NCI-H128 (cell line): Measurements from ENCODE around the gene MAGEB4.
"Not testable (repeated sequence)": the region's sequence is repeated elsewhere in the genome, so short reads cannot be mapped to it uniquely, and the experiment has no call there.

ENCODE experiments used
- DNase-seq: peaks from one replicate; lab custom pipeline; 2025; ENCODE audit not compliant: unreplicated experiment; lab: John Stamatoyannopoulos, UW

The MAGEB4 gene, protein sequence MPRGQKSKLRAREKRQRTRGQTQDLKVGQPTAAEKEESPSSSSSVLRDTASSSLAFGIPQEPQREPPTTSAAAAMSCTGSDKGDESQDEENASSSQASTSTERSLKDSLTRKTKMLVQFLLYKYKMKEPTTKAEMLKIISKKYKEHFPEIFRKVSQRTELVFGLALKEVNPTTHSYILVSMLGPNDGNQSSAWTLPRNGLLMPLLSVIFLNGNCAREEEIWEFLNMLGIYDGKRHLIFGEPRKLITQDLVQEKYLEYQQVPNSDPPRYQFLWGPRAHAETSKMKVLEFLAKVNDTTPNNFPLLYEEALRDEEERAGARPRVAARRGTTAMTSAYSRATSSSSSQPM

DNA sequence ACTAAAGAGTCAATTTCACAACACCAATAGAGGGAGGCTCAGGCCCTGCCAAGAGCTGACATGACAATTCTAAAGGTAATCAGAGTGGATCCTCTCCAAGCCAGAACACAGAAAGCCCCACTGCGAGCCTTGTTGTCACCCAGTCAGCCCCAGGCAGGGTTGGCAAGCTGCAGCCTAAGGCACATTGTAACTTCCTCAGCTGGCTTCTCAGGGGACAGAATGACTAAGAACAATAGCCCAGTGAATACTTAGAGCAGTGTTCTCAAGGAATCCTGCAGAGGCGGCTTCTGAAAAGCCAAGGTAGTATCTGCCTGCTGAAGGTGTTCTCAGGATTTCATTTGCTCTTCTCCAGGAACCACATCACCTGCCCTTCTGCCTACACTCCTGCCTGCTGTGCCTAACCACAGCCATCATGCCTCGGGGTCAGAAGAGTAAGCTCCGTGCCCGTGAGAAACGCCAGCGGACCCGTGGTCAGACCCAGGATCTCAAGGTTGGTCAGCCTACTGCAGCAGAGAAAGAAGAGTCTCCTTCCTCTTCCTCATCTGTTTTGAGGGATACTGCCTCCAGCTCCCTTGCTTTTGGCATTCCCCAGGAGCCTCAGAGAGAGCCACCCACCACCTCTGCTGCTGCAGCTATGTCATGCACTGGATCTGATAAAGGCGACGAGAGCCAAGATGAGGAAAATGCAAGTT lies at the start of gene MAGEB4:
Gene MAGEB4, plus strand, starts transcription at position 277 of the 692 bp plus-strand sequence. Its CDS starts 136 bp downstream, at position 413.
- DNase-seq = no peak

DNA sequence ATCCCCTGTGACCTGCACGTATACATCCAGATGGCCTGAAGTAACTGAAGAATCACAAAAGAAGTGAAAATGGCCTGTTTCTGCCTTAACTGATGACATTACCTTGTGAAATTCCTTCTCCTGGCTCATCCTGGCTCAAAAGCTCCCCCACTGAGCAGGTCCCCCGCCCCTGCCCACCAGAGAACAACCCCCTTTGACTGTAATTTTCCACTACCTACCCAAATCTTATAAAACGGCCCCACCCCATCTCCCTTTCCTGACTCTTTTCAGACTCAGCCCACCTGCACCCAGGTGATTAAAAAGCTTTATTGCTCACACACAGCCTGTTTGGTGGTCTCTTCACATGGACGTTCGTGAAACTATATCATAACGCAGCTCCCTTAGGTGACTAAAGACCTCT lies 47.9 kb upstream of the MAGEB4 start:
- not testable (repeated sequence) for DNase-seq

DNA sequence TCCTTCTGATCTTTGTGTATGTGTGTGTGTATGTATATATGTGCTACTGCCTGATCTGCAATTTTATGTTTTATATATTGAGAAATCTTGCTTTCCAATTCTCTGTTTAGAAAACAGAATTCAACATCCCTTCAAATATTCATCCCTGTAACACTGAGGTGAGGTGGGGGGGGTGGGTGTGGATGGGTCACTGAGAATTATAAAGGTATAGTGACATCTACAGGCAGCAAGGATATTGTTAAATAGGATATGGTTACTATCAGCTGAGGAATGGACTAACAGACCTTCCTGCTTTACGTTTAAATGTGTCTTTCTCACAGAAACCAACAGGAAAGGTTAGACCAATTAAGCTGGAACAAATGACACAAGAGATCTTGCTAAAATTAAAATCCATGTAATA lies 45.5 kb upstream of the MAGEB4 start:
- no peak for DNase-seq

DNA sequence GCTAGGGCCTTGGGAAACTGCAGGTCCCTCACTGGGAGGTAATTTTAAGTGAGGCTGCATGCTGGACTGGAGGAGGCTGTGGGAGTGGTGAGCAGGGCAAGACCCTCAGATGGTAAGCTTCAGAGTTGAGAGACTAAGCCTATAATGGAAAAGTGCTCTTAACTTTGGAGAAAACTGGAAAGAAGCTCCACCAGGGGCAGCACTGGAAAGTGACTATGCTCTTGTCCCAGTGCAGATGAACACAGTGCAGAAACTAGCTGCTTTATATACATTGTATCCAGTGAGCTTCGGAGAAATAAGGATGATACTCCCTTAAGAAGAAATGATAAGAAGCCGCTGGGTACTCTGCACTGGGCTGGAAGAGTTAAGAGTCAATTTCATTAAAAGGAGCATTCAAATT lies 29.6 kb upstream of the MAGEB4 start:
- DNase-seq = no peak

DNA sequence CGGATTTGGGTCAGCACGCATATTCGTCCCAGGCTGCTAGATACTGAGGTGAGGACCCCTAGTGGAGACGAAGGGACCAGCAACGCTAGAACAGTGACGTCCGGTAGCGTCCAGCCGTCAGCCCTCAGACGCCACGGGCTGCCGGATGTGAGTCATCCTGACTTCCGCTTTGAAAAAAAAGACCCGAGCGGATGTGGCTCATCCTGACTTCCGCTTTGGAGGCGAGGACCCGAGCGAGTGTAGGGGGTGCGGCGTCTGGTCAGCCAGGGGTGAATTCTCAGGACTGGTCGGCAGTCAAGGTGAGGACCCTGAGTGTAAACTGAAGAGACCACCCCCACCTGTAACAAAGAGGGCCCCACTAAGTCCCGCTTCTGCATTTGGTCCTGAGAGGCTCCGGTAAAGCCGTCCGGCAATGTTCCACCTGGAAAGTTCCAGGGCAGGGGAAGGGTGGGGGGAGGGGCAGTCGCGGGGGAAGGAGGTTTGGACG lies 26.4 kb upstream of the MAGEB4 start, which contains the start of gene MAGEB2:
Gene MAGEB2, plus strand, starts transcription at position 207 of the 487 bp plus-strand sequence. CDS start 3,018 bp downstream, outside the sequence.
- DNase-seq = no peak

DNA sequence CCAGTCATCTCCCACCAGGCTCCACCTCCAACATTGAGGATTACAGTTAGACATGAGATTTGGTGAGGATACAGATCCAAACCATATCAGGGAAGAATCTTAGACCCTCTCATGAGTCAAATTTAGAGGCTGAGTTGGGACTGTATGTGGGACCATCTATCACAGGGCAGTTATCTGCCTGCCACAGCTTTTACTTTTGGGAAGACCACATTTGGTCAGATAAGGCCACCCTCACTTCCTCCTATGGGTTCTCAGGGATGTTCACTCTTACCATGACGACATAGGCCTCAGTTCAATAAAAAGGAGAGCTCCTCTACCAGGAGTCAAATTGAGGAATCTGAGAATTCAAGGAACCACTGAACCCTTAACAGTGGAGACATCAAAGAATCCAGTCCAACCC lies 24.3 kb upstream of the MAGEB4 start:
- no peak for DNase-seq

DNA sequence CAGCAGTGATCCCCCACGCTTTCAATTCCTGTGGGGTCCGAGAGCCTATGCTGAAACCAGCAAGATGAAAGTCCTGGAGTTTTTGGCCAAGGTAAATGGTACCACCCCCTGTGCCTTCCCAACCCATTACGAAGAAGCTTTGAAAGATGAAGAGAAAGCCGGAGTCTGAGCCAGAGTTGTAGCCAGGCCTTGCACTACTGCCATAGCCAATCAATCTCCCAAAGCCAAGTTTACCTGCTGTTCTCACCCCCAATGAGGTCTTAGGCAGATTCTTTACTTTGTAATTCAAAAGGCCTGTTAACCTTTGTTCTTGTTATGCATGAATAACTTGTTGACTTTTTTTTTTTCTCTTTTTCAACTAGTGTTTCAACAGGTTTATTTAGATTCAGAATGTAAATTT lies 22.4 kb upstream of the MAGEB4 start:
- DNase-seq = no peak

DNA sequence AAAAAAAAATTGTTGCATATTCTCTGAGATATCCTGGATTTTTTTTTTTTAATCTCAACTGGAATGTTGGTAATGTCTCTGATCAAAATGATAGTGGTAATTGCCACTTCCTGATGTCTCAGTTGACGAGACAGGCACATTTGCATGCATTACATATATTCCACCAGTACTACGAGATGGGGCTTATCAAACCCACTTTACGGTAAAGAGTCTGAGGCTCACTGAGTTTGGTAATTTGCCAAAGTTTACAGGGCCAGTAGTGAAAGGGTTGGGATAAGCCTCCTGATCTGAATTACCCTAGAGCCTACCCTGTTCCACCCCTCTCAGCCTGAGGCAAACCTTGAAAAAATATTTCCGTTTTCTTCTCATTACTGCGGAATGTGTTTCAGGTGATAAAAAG lies 21.1 kb upstream of the MAGEB4 start:
- DNase-seq = no peak

DNA sequence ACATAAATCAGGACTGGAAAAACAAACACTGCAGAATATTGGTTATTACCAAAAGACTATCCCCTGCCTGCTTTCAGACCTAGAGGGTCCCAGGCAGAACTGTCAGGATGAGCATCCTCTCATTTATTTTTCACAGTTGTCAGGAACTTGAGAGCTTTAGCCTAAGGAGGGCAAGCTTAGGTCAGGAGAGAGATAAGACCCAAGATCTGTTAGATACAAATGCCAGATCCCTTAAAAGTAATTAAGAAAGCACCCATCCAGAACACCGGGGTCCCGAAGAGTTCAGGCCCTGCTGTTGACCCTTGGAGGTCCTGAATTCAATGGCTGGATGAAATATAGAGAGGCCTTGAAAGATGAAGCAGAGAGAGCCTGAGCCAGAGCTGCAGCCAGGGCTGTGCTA lies 17.3 kb upstream of the MAGEB4 start:
- DNase-seq = no peak

DNA sequence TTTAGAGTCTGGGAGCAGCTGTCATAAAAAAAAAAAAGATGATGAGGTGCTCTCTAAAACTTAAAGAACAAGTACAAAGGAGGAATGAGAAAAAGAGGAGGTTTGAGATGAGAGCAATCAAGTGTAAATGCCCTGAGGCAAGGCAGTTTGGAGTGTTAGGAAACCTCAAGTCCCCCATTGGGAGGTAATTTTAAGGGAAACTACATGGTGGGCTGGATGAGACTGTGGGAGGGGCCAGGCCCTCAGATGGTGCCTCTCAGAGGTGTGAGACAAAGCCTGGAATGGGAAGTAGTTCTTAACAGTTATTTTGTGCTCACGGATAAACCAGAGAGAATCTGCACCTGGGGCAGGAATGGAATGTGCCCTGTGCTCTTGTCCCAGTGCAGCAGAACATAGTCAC lies 13.3 kb upstream of the MAGEB4 start:
- DNase-seq = no peak

DNA sequence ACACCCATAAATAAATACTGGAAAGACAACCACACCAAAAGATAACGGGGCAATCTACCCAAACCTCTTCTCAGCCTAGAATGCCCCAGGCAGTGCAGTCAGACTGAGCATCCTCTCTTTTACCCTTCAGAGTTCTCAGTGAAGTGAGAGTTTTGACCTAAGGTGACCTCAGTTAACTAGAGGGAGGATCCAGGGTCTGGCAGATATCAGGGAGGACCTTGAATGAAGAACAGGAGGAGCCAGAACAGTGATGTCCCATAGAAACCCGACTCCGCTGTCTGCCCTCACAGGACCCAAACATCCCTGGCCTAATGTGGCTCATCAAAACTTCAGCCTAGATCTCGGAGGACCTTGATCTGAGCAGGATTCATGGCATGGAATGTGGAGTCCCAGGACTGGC lies 11.4 kb upstream of the MAGEB4 start, which contains the start of gene MAGEB3:
Gene MAGEB3, plus strand, starts transcription at position 263 of the 400 bp plus-strand sequence. CDS start 5,268 bp downstream, outside the sequence.
- DNase-seq = no peak

DNA sequence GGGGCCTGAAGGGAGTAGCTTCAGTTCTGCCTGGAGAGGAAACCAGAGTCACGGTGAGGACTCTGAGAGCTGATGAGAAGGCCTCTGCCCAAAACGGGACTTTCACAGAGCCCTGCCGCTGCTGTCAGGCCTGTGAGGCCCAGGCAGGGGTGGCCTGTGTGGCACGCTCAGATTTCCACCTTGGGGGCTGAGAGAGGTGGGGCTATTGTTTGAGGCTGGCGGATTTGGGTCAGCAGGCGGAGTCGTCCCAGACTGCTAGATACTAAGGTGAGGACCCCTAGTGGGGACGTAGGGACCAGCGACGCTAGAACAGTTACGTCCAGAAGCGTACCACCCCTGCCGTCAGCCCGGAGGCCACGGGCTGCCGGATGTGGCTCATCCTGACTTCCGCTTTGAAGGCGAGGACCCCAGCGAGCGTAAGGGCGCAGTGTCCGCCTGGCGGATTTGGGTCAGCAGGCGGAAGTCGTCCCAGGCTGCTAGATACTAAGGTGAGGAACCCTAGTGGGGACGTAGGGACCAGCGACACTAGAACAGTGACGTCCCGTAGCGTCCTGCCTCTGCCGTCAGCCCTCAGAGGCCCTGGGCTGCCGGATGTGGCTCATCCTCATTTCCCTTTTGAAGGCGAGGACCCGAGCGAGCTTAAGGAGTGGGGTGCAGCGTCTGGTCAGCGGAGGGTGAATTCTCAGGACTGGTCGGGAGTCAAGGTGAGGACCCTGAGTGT lies 5.1 kb downstream of the MAGEB4 start, which contains the start of gene MAGEB1:
Gene MAGEB1, plus strand, starts transcription at position 378 of the 721 bp plus-strand sequence. CDS start 3,348 bp downstream, outside the sequence.
- no peak for DNase-seq

DNA sequence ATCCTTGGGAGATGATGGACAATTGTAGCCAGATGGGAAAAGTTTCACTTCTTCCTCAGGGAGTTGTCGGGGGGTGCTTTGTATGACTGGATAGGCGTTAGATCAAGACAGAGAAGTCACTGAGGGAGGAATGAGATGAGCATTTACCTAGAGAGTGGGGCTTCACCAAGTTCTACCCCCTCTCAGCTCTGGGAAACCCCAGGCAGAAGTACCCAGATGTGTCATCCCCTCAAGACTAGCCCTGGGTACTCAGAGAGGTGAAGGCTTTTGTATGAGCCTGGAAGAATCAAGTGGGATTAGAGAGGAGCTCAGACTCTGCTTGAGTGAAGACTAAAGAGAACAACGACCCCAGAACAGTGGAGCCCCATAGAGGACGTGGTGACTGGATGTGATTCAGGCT lies 7.1 kb downstream of the MAGEB4 start:
- no peak for DNase-seq

DNA sequence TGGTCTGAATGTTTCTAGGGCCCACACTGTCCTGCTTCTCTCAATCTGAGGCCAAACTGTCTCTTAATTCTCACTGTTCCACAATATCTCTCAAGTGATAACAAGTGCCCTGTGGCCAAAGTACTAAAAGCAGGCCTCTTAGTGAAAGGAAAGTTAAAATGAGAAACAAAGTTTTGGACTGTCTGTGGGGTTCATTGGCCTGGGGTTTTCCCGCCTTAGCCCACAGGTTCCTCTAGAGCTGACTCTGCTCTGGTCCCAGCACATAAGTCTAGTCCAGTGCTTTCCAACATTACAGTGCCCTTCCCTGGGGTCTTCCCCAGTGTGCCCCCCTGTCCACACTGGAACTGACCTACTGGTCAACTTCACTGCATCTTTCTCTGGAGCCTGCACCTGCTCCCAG lies 11.5 kb downstream of the MAGEB4 start:
- no peak for DNase-seq

DNA sequence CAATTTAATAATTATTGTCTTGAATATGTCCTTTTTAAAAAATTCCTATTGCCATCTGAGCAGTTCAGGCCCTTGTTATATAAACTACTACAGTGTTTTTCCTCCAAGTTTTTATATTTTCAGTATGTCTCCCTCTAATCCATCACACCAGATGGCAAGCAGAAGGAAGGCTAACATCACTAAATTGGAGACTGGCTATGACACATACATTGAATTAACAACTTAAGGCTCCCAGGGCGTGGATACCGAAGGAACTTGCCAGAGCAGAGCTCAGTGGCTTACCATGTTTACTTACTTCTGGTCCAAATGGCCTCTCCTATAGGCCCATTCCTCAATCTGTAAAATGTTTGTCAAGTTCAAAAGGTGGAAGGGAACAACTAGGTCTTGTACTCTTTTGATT lies 18.1 kb downstream of the MAGEB4 start:
- DNase-seq = no peak

DNA sequence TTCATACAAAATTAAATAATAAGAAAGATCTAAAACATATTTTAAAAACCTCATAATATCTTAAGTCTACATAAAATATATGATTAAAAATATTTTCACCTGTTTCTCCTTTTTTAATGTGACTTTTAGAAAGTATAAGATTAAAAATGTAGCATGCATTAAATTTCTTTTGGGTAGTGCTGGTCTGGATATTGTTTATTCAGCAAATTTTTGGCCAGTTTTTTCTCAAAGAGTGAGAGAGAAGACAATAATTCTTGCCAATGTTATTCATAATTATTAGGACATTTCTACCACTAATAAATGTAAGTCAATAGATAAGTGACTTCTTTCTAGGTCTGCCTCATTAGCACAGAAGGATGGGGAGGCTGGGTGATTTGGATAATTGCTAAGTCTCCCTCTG lies 19.2 kb downstream of the MAGEB4 start:
- DNase-seq = no peak

DNA sequence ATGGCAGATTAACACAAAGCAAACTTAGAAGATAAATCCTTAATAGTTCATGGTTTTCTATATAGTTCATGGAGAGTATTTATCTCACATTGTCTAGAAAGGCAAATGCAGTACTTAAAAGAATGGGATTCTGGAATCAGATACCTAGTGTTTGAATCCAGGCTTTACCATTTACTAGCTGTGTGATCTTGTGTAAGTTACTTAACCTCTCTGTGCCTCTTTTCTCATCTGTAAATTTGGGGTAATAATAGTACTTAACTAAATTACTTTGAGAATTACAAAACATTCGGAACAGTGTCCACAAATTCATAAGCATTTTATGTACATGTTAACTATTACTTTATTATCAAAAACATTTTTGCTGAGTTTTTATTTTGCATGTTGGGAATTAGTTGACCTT lies 21.0 kb downstream of the MAGEB4 start:
- no peak for DNase-seq

DNA sequence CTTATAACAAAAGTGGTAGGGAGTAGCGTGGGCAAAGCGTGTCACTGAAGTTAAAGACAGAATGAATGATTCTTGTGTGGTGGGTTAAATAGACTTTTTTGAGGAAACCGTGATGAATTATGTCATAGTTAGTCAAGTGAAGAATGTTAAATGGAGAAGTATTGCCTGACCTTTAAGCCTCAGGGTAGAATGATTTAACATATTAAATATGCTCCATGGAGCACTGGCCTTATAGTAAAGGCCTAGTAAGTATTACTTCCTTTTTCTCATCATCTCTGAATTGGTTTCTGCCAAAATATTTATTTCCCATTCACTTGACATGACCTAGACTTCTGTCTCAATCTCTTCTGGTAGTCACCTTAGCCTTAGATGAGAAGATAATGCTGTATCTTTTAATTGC lies 28.8 kb downstream of the MAGEB4 start:
- no peak for DNase-seq

DNA sequence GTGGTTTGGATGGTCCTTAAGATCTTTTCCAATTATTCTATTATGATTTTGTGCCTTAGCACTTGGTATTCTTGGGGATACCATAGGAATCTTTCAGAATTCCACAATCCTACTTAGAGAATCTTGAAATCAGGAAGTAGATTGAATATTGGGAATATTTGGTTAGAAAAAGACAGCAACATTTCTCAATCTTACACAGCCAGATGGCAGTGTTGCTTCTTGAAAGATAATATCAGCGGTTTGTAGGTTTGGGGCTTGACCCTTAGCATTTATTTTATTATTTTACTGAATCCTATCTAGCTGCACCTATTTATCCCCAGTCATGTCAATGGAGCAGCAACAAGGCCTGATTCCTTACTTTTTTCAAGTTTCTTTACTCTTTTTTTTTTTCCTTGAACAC lies 33.7 kb downstream of the MAGEB4 start:
- DNase-seq = no peak

DNA sequence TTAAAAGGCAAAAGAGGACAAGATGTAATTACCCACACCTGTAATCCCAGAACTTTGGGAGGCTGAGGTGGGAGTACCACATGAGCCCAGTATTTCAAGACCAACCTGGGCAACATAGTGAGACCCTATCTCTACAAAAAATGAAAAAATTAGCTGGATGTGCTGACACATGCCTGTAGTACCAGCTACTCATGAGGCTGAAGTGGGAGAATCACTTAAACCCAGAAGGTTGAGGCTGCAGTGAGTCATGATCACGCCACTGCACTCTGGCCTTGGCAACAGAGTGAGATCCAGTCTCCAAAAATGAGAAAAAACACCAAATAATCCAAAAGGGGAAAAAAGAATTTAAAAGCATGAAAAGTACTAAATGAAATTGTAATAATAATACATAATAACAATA lies 36.6 kb downstream of the MAGEB4 start:
- no peak for DNase-seq

DNA sequence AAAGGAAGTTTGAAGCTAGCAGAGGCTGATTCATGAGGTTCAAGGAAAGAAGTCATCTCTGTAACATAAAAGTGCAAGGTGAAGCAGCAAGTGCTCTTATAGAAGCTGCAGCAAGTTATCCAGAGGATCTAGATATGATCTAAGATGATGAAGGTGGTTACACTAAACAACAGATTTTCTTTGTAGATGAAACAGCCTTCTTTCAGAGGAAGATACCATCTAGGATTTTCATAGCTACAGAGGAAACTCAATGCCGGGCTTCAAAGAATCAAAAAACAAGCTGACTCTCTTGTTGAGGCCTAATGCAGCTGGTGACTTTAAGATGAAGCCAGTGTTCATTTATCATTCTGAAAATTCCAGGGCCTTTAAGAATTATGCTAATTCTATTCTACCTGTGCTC lies 38.6 kb downstream of the MAGEB4 start:
- no peak for DNase-seq
